Measurements from ENCODE around the gene GMPR. TPM values are rescaled to one million over a fixed set of nuclear protein-coding genes. Genes with fewer than 3 reads are reported as not detected.
A peak's percentile ranks its signal among the peaks of the same experiment; 100 is the strongest.

GMPR gene
- total and polyA plus RNA-seq, 9 donors = 27.0 to 66.6 (median 51.6) TPM

GRCh38 chr6:16313732-16314131, 75.3 kb downstream of the GMPR start:
- Histone ChIP-seq H3K9me3 (replicated peaks; ENCODE audit: control insufficient read depth, low read depth, low read length) (no peaks in the 10 kb centered on the region), H3K4me1 (ENCODE audit: control insufficient read depth, insufficient read depth, low read length) (peaks cover 6% of the 10 kb centered on the region), H3K4me3 (ENCODE audit: low read length) (no peak overlapping the region), H3K27me3 (ENCODE audit: control insufficient read depth, insufficient read depth, low read length) (no peaks in the 10 kb centered on the region), H3K36me3 (ENCODE audit: control insufficient read depth, insufficient read depth, low read length) (no peaks in the 10 kb centered on the region), H3K27ac (ENCODE audit: low read length) (no peak overlapping the region)
- 80% methylated on average over 5 of the region's 9 CpGs for WGBS (ENCODE audit: insufficient coverage)
- no peak for DNase-seq

GRCh38 chr6:16314296-16314695, 75.9 kb downstream of the GMPR start:
- Histone ChIP-seq H3K27me3 (ENCODE audit: control insufficient read depth, insufficient read depth, low read length) (no peaks in the 10 kb centered on the region), H3K4me1 (ENCODE audit: control insufficient read depth, insufficient read depth, low read length) (peaks cover 10% of the 10 kb centered on the region), H3K36me3 (ENCODE audit: control insufficient read depth, insufficient read depth, low read length) (no peaks in the 10 kb centered on the region), H3K27ac (ENCODE audit: low read length) (no peak overlapping the region), H3K4me3 (ENCODE audit: low read length) (no peak overlapping the region), H3K9me3 (replicated peaks; ENCODE audit: control insufficient read depth, low read depth, low read length) (no peaks in the 10 kb centered on the region)
- no CpG with 5 or more reads among the region's 4 CpGs for WGBS (ENCODE audit: insufficient coverage)
- DNase-seq = no peak

GRCh38 chr6:16316741-16317251, 78.4 kb downstream of the GMPR start:
- Histone ChIP-seq H3K4me1 (ENCODE audit: control insufficient read depth, insufficient read depth, low read length) (peaks cover 32% of the 10 kb centered on the region), H3K36me3 (ENCODE audit: control insufficient read depth, insufficient read depth, low read length) (no peaks in the 10 kb centered on the region), H3K9me3 (replicated peaks; ENCODE audit: control insufficient read depth, low read depth, low read length) (no peaks in the 10 kb centered on the region), H3K27me3 (ENCODE audit: control insufficient read depth, insufficient read depth, low read length) (no peaks in the 10 kb centered on the region), H3K27ac (ENCODE audit: low read length) (no peak overlapping the region), H3K4me3 (ENCODE audit: low read length) (no peak overlapping the region)
- peak; percentile 60 for DNase-seq
- 54% methylated on average over 2 of the region's 7 CpGs for WGBS (ENCODE audit: insufficient coverage)

GRCh38 chr6:16318538-16318937, 80.2 kb downstream of the GMPR start:
- no peak overlapping the region for H3K4me3 ChIP-seq (ENCODE audit: low read length)
- H3K9me3 ChIP-seq (replicated peaks; ENCODE audit: control insufficient read depth, low read depth, low read length) = no peaks in the 10 kb centered on the region
- peaks cover 49% of the 10 kb centered on the region for H3K4me1 ChIP-seq (ENCODE audit: control insufficient read depth, insufficient read depth, low read length)
- peak; percentile 41 for DNase-seq
- WGBS (ENCODE audit: insufficient coverage) = 72% methylated on average over 4 of the region's 6 CpGs
- H3K27ac ChIP-seq (ENCODE audit: low read length) = peak overlapping the region; percentile 96
- H3K36me3 ChIP-seq (ENCODE audit: control insufficient read depth, insufficient read depth, low read length) = no peaks in the 10 kb centered on the region
- H3K27me3 ChIP-seq (ENCODE audit: control insufficient read depth, insufficient read depth, low read length) = no peaks in the 10 kb centered on the region

- H3K4me3 ChIP-seq (ENCODE audit: low read length) = no peak overlapping the region
- H3K27ac ChIP-seq (ENCODE audit: low read length) = peak overlapping the region; percentile 96
- no peak for DNase-seq
- H3K9me3 ChIP-seq (replicated peaks; ENCODE audit: control insufficient read depth, low read depth, low read length) = no peaks in the 10 kb centered on the region
- 100% methylated on average over 7 of the region's 8 CpGs for WGBS (ENCODE audit: insufficient coverage)
- H3K36me3 ChIP-seq (ENCODE audit: control insufficient read depth, insufficient read depth, low read length) = no peaks in the 10 kb centered on the region
- peaks cover 55% of the 10 kb centered on the region for H3K4me1 ChIP-seq (ENCODE audit: control insufficient read depth, insufficient read depth, low read length)
- no peaks in the 10 kb centered on the region for H3K27me3 ChIP-seq (ENCODE audit: control insufficient read depth, insufficient read depth, low read length)
These were observed 80.8 kb downstream of the GMPR start for GRCh38 chr6:16318953-16319720.

- Histone ChIP-seq H3K4me3 (ENCODE audit: low read length) (no peak overlapping the region), H3K27ac (ENCODE audit: low read length) (peak overlapping the region; percentile 96), H3K36me3 (ENCODE audit: control insufficient read depth, insufficient read depth, low read length) (no peaks in the 10 kb centered on the region), H3K27me3 (ENCODE audit: control insufficient read depth, insufficient read depth, low read length) (no peaks in the 10 kb centered on the region), H3K9me3 (replicated peaks; ENCODE audit: control insufficient read depth, low read depth, low read length) (no peaks in the 10 kb centered on the region), H3K4me1 (ENCODE audit: control insufficient read depth, insufficient read depth, low read length) (peaks cover 63% of the 10 kb centered on the region)
- WGBS (ENCODE audit: insufficient coverage) = 21% methylated on average over 2 of the region's 16 CpGs
- DNase-seq = peak; percentile 93
These were observed 81.6 kb downstream of the GMPR start for GRCh38 chr6:16319813-16320532.

- DNase-seq = peak; percentile 67
- WGBS (ENCODE audit: insufficient coverage) = 61% methylated on average over 13 of the region's 21 CpGs
- peaks cover 63% of the 10 kb centered on the region for H3K4me1 ChIP-seq (ENCODE audit: control insufficient read depth, insufficient read depth, low read length)
These were observed 82.3 kb downstream of the GMPR start for GRCh38 chr6:16320533-16321340.

GRCh38 chr6:16321341-16321710, 82.9 kb downstream of the GMPR start:
- 100% methylated on average over 2 of the region's 7 CpGs for WGBS (ENCODE audit: insufficient coverage)
- no peak for DNase-seq

More at GRCh38 chr6:16320533-16321340, 82.3 kb downstream of the GMPR start:
- H3K9me3 ChIP-seq (replicated peaks; ENCODE audit: control insufficient read depth, low read depth, low read length) = no peaks in the 10 kb centered on the region
- H3K27me3 ChIP-seq (ENCODE audit: control insufficient read depth, insufficient read depth, low read length) = no peaks in the 10 kb centered on the region
- H3K4me3 ChIP-seq (ENCODE audit: low read length) = no peak overlapping the region
- H3K27ac ChIP-seq (ENCODE audit: low read length) = peak overlapping the region; percentile 96
- H3K36me3 ChIP-seq (ENCODE audit: control insufficient read depth, insufficient read depth, low read length) = peaks cover 1% of the 10 kb centered on the region

GRCh38 chr6:16321826-16322225, 83.4 kb downstream of the GMPR start:
- DNase-seq = no peak
- Histone ChIP-seq H3K36me3 (ENCODE audit: control insufficient read depth, insufficient read depth, low read length) (peaks cover 10% of the 10 kb centered on the region), H3K4me3 (ENCODE audit: low read length) (no peak overlapping the region), H3K9me3 (replicated peaks; ENCODE audit: control insufficient read depth, low read depth, low read length) (no peaks in the 10 kb centered on the region), H3K4me1 (ENCODE audit: control insufficient read depth, insufficient read depth, low read length) (peaks cover 62% of the 10 kb centered on the region), H3K27ac (ENCODE audit: low read length) (peak overlapping the region; percentile 96), H3K27me3 (ENCODE audit: control insufficient read depth, insufficient read depth, low read length) (no peaks in the 10 kb centered on the region)
- WGBS (ENCODE audit: insufficient coverage) = no CpG with 5 or more reads among the region's 11 CpGs

More at GRCh38 chr6:16321341-16321710, 82.9 kb downstream of the GMPR start:
- Histone ChIP-seq H3K27ac (ENCODE audit: low read length) (peak overlapping the region; percentile 96), H3K4me1 (ENCODE audit: control insufficient read depth, insufficient read depth, low read length) (peaks cover 63% of the 10 kb centered on the region), H3K4me3 (ENCODE audit: low read length) (no peak overlapping the region), H3K27me3 (ENCODE audit: control insufficient read depth, insufficient read depth, low read length) (no peaks in the 10 kb centered on the region), H3K9me3 (replicated peaks; ENCODE audit: control insufficient read depth, low read depth, low read length) (no peaks in the 10 kb centered on the region), H3K36me3 (ENCODE audit: control insufficient read depth, insufficient read depth, low read length) (peaks cover 6% of the 10 kb centered on the region)

Measured in muscle of leg (tissue), 11 donors.